ENCODE data around the gene STAC3. TPM values are rescaled to one million over a fixed set of nuclear protein-coding genes. Genes with fewer than 3 reads are reported as not detected.

Gene STAC3
- total RNA-seq, 2 donors from 2014 or later: 2.0 to 4.2 TPM

GRCh38 chr12:57258977-57259970 is 8.3 kb upstream of the STAC3 start:
- ATAC-seq (no peak), DNase-seq (no peak)
- intact Hi-C loops (cut with DNase I, micrococcal nuclease): no loop called here

GRCh38 chr12:57255916-57256315 is 4.9 kb upstream of the STAC3 start:
- intact Hi-C loops (cut with DNase I, micrococcal nuclease): no loop called here
- no peak for ATAC-seq
- no peak for DNase-seq

DNA sequence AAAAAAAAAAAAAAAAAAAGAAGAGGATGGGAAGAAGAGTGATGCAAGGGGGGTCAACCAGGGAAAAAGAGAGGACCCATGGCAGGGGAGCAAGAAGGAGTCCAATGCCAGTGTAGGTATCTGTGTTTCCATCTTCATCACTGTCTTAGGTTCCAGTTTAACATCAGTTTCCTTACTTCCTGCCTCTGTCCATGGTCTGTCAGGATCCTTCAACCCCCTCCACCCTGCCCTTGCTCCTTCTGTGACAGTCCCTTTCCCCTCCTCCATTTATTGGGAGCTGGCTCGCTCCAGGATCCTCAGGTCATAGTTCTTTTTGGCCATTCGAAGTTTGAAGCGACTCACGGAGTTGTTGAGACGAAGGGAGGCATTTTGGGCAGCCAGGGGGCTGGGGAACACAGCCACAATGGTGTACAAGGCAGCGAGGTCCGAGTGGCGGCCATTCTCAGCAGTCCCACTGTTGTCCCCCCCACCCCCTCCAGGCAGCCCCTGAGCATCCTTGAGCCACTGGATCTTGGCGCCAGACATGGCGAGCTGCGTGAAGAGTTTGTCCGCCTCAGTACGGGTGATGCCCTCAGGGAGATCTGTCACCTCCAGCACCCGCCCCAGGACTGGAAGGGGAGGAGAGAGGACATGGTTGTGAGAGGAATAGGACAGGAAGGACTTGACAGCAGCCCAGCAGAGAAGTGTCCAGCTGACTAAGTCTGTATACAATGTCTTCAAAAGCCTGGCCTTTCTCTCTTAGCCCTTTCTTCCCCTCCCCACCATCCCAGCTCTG is 3.7 kb upstream of the STAC3 start:
- no peak for ATAC-seq
- intact Hi-C loops (cut with DNase I, micrococcal nuclease): no loop called here
- DNase-seq: no peak

- no peak for ATAC-seq
- intact Hi-C loops (cut with DNase I, micrococcal nuclease): no loop called here
- DNase-seq: no peak
Measured at GRCh38 chr12:57250541-57250940, 446 bp downstream of the STAC3 start.

DNA sequence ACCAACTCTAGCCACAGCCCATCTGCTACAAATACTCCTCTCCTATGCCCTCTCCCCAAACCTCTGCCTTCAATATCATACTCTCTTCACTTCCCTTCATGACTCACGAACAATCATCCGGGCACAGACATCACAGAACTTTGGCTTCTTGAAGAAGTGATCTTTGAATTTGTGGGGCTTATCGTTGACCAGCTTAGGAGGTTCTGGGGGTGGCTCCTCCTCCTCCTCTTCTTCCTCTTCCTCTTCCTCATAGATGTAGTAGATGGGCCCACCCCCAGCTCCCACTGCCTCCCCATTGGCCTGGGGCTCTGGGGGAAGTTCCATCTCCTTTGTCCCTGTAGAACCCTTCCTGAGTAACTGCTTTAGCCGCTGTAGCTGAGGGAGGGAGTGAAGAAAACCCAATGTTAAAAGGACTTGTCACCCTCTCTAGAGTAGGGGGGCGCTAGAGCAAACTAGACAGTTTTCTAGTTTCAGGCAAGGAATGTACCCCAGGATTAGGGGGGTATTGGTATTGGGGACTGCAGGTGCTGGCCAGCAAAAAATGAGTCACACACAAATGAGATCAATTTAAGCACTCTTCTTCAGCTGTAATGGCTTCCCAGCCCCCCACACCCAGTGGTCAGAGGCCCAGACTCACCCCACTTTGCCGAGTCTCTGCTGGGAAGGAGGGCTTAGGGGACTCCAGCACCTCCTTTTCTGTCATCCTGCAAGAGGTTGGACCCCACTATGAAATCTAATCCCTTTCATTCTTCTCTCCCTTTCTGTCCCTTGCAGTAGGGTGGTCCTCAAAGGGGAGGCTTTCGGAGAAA is 1.8 kb downstream of the STAC3 start:
- DNase-seq (no peak), ATAC-seq (no peak)
- intact Hi-C loops (cut with DNase I, micrococcal nuclease): no loop called here

DNA sequence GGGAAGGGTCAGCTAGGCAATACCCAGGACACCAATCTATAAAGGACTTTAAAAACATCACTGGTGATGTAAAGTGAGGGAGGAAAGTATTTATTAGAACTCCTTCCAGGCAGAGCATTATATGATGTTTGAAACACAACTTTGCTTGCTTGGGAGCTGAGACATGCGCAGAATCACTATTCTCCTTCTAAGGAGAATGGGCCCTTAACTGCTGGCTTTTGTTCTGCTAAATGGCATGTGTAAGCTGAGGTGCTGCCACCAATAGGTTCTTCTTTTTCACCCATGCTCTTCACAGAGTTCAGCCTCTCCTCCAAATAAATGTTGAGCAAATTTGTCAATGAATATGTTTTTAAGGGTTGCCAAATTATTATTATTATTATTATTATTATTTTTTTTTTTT is 3.9 kb downstream of the STAC3 start:
- ATAC-seq (no peak), DNase-seq (no peak)
- intact Hi-C loops (cut with DNase I, micrococcal nuclease): no loop called here

DNA sequence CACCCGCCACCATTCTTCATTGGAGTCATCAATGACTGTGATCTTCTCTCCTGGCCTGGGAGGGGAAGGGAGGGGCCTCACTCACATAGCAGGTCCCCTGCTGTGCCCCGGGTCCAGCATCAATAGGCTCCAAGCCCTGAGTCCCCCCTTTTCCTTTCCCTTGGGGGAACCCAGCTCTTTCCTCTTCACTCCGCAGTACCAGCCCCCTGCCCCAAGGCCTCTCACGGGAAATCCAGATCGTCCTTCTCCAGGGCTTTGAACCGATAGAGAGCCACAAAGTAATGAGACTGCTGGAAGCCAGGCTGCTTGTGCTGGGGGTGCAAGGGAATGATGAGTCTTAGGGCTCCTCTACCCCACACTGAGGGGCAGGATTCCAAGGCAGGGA is 6.7 kb downstream of the STAC3 start:
- no peak for DNase-seq
- intact Hi-C loops (cut with DNase I, micrococcal nuclease): no loop called here

DNA sequence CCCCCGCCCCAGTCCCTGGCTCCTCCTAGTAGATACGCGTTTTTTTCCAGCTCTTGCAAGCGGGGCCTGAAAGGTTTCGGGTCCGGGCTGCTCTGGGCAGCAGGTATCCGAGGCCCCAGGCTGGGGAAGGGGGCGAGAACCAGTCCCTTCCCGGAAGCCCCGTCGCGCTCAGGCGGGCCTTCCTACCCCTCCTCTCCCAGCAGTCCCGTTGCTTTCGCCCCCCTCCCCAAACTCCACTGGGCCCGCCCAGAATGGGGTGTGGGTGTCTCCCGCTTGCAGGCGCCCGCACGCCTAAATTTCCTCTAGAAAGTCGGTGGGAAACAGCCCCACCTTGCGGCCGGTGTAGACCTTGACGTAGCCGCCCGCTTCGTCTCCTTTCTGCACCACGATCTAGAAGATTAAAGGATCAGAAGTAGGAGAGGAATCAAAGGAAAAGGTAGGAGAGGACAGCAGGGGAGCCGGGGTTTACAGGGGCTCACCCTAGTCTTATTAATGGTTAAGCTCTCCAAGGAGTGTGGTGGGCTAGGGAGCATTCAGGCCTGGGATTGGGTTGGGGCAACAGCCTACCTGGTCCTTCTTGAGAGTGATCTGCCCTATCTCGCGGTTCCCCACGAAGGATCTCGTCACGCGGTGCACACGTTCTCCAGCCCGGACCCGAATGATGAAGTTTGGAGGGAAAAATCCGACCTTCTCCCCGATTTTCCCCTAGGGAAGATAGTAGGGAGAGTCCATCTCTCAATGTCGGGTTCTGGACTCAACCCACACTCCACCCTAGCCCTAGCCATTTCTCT is 7.3 kb downstream of the STAC3 start:
- peak; percentile 51 for ATAC-seq
- intact Hi-C loops (cut with DNase I, micrococcal nuclease): no loop called here
- DNase-seq: peak; percentile 71 to 89

More for the DNA sequence above, 6.7 kb downstream of the STAC3 start:
- ATAC-seq: no peak

DNA sequence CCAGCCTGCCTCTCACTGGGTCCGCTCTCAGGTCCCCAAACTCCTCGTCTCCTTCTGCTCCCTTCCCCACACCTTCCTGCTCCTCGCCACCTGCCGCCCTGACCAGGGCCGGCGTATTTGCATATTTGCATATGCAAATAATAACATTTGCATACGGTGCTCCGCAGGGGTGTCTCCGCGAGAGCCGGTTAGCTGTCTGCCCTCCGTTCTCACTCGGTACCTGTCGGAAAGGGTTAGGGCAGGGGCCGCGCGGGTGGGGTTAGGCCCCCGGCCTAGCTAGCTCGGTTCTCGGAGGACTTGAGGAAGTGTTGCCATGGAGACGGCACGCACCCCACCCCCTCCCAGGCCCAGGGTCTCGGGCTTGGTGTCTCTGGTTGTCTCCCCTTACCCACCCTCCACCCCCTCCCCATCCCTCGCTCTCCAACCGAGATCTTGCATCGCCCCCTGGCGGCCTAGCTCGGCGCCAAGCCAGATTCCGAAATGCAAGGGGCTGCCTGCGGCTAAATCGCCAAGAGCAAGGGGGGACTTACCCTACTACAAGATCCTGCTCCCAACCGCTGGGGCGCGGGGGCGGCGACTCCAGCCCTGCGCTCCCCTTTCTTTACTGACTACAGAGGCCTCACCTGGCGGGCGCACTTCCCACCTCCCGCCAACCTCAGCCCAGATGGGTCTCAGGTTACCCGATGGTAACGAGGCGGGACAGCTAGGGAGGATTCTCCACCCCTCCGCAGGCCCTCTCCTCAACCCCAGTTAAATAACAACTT is 8.1 kb downstream of the STAC3 start:
- DNase-seq: peak in 1 of 2 donors; percentile 75
- intact Hi-C loops (cut with DNase I, micrococcal nuclease): no loop called here
- peak; percentile 47 for ATAC-seq

DNA sequence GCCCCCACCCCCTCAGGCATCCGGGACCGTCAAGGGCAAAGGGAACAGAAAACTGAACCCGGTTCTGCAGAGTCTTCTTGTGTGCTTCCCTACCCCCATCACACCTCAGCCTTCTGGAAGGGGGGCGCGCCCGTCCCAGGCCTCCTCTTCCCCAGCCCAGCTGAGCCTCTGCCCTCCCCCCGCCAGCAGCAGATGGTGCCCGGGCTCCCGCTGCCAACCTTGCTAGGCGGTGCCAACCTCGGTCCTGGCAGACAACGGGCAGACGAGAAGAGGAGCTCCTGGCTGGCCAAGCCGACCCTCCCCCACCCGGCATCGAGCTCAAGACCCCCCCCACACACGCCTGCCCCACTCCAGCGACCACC is 8.7 kb downstream of the STAC3 start:
- peak; percentile 13 for ATAC-seq
- peak in 1 of 2 donors; percentile 63 for DNase-seq
- intact Hi-C loops (cut with DNase I, micrococcal nuclease): no loop called here

GRCh38 chr12:57241402-57242310 is 9.3 kb downstream of the STAC3 start:
- intact Hi-C loops (cut with DNase I, micrococcal nuclease): no loop called here
- ATAC-seq (no peak), DNase-seq (no peak)

GRCh38 chr12:57240926-57241401 is 10.0 kb downstream of the STAC3 start:
- intact Hi-C loops (cut with DNase I, micrococcal nuclease): no loop called here
- ATAC-seq (no peak), DNase-seq (no peak)

DNA sequence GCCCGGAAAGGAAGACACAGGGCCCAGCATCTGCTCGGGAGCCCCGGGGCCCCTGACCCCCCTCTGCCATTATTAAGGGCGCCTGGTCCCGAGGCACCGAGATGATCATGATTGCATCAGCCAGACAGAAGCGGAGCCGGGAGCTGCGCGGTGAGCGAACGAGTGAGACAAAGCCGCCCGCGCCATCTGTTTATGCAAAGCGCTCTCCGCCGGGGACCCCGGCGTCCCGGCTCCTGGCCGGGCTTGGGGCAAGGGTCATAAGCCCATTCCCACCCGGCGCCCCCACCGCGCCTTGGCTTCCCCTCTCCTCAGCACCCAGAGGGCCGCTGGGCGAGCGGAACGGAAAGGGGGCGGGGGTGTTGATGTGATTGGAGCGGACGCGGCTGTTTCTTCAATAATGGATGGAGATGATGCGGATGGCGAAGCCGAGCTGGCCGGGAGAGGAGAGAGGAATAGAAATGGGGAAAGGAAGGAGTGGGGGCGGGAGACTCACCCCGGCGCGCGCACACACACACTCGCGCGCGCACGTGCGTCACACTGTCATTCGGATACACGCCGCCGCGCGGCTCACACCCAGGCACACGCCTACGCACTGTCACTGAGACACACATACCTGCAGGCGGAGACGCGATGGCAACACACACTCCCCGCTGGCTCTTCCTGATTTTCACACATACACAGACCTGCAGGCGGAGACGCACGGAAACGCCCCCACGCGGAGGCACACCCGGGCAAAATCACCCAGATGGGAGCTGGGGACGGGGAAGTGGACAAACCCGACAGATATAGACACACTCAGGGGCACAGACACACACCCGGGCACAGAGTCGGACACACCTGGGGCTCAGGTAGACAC is 10.7 kb downstream of the STAC3 start:
- ATAC-seq (peak; percentile 45), DNase-seq (peak; percentile 62 to 74)
- intact Hi-C loops (cut with DNase I, micrococcal nuclease): no loop called here

- no peak for DNase-seq
- ATAC-seq: no peak
- intact Hi-C loops (cut with DNase I, micrococcal nuclease): no loop called here
Measured at GRCh38 chr12:57239587-57240065, 11.4 kb downstream of the STAC3 start.

GRCh38 chr12:57238854-57239554 is 12.0 kb downstream of the STAC3 start:
- intact Hi-C loops (cut with DNase I, micrococcal nuclease): no loop called here
- DNase-seq: peak; percentile 77 to 91

More at GRCh38 chr12:57238854-57239554, 12.0 kb downstream of the STAC3 start:
- ATAC-seq: peak; percentile 72
